GM11168 (cell line): ENCODE measurements around the gene PGAP6.
"Not testable (repeated sequence)": the region's sequence is repeated elsewhere in the genome, so short reads cannot be mapped to it uniquely, and the experiment has no call there.

ENCODE experiments used
- in situ Hi-C: fragments of 300-500 bp; cut with MboI; formaldehyde crosslinking; loops from one replicate; pipeline ENCODE4 v1.12.0; 2022; ENCODE audit warnings: low sequenced_read_pairs; ENCODE audit not compliant: unreplicated experiment

Gene PGAP6

GRCh38 chr16:379961-380761, 1.6 kb downstream of the PGAP6 start:
- in situ Hi-C loops = no loop called here

GRCh38 chr16:379183-379960, 2.4 kb downstream of the PGAP6 start:
- in situ Hi-C loops = no loop called here

- in situ Hi-C loops = no loop called here
Observed at GRCh38 chr16:378821-379182, 3.0 kb downstream of the PGAP6 start.

- in situ Hi-C loops = not testable (repeated sequence)
Observed at GRCh38 chr16:378113-378820, 3.5 kb downstream of the PGAP6 start.

GRCh38 chr16:377419-377951, 4.3 kb downstream of the PGAP6 start:
- in situ Hi-C loops = no loop called here

- in situ Hi-C loops = no loop called here
Observed at GRCh38 chr16:376817-377418, 4.9 kb downstream of the PGAP6 start.

- in situ Hi-C loops = no loop called here
Observed at GRCh38 chr16:375927-376816, 5.6 kb downstream of the PGAP6 start.

- in situ Hi-C loops = no loop called here
Observed at GRCh38 chr16:375212-375611, 6.6 kb downstream of the PGAP6 start.

GRCh38 chr16:374616-374926, 7.2 kb downstream of the PGAP6 start:
- in situ Hi-C loops = no loop called here

GRCh38 chr16:373848-374615, 7.7 kb downstream of the PGAP6 start:
- in situ Hi-C loops = no loop called here

- in situ Hi-C loops = no loop called here
Observed at GRCh38 chr16:373020-373598, 8.7 kb downstream of the PGAP6 start.

GRCh38 chr16:372302-372983, 9.3 kb downstream of the PGAP6 start:
- in situ Hi-C loops = no loop called here

GRCh38 chr16:371515-372301, 10.1 kb downstream of the PGAP6 start:
- in situ Hi-C loops = no loop called here

- in situ Hi-C loops = no loop called here
Observed at GRCh38 chr16:370979-371514, 10.7 kb downstream of the PGAP6 start.

- in situ Hi-C loops = no loop called here
Observed at GRCh38 chr16:370443-370842, 11.3 kb downstream of the PGAP6 start, which contains the start of gene MRPL28. Gene MRPL28 (minus strand): TSS chr16:370538. CDS start chr16:370218, 320 bp downstream.

GRCh38 chr16:369866-370436, 11.8 kb downstream of the PGAP6 start:
- in situ Hi-C loops = loop anchor here (10.0 kb wide), 1 partner anchor 145 kb away; the partner anchor contains the start of gene LUC7L
